Coronary artery (tissue), 2 donors: ENCODE measurements around the gene HLA-DMA.

Experiments used
- DNase-seq: peaks from one replicate; pipeline ENCODE4 v3.0.0-alpha.2; 2017; ENCODE audit warnings: low spot score
- H3K27ac ChIP-seq, 2 donors: fragments of 200-600 bp; sonication (generic); one replicate each; pipeline ENCODE4 v1.5.1; 2016 to 2019
- H3K4me3 ChIP-seq: fragments of 200-600 bp; sonication (generic); 2 replicates; pipeline ENCODE4 v1.5.1; 2016; ENCODE audit warnings: mild to moderate bottlenecking, moderate library complexity
- TF ChIP-seq, protein P1 (sequence below): fragments of 200-600 bp; sonication (generic); IDR thresholded peaks from one replicate; pipeline ENCODE4 v1.5.1; 2019; ENCODE audit warnings: antibody characterized with exemption

Gene HLA-DMA

DNA sequence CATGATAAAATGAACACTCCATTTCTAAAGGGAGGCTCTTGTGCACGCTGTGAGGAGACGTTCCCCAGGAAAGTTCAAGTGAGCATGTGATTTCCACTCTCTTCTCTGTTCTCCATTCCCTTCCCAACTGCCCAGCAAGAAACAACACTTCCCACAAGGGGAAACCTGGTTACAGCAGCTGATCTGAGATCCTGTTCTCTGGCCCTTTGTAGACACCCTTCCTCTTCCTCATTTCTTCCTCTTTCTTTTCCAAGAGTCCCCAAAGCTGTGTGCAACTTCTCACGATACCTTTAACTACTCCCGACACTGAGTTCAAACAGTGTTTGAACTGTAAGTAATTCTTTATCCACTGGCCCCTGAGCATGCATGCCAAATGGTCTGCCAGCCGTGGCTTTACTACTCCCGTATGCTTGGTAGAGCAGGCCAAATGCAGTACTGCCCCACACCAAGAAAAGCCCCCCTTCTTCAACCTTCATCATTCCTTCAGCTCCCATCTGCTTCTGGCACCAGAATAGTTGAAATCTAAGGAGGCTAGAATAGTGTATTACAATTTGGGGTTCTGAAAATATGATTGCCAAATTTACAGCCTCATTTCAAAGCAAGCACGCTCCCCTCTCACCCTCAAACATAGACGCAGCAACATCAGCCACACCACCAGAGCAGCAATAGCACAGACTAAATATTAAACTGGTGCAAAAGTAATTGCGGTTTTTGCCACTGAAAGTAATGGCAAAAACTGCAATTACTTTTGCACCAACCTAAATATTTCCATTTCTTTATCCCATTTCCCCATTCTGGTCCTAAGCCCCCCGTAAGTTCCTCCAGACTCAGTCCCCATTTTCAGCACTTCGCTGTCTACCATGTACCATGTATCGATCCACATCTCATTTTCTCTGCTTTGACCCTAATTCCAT, 16.4 kb downstream of the HLA-DMA start:
- no peak overlapping the region for H3K4me3 ChIP-seq
- no peak for DNase-seq
- H3K27ac ChIP-seq = peak overlapping the region; percentile 27 to 66
- TF ChIP-seq, protein P1, sequence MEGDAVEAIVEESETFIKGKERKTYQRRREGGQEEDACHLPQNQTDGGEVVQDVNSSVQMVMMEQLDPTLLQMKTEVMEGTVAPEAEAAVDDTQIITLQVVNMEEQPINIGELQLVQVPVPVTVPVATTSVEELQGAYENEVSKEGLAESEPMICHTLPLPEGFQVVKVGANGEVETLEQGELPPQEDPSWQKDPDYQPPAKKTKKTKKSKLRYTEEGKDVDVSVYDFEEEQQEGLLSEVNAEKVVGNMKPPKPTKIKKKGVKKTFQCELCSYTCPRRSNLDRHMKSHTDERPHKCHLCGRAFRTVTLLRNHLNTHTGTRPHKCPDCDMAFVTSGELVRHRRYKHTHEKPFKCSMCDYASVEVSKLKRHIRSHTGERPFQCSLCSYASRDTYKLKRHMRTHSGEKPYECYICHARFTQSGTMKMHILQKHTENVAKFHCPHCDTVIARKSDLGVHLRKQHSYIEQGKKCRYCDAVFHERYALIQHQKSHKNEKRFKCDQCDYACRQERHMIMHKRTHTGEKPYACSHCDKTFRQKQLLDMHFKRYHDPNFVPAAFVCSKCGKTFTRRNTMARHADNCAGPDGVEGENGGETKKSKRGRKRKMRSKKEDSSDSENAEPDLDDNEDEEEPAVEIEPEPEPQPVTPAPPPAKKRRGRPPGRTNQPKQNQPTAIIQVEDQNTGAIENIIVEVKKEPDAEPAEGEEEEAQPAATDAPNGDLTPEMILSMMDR = no peak

- H3K27ac ChIP-seq = peak overlapping the region in 1 of 2 donors; percentile 40
- no peak overlapping the region for H3K4me3 ChIP-seq
- TF ChIP-seq, protein P1 = no peak
- DNase-seq = no peak
Measured at GRCh38 chr6:32935551-32936238, 17.2 kb downstream of the HLA-DMA start.

- TF ChIP-seq, protein P1 = peak; percentile 53
- Histone ChIP-seq H3K27ac (no peak overlapping the region), H3K4me3 (no peak overlapping the region)
- peak; percentile 81 for DNase-seq
Measured at GRCh38 chr6:32933661-32934085, 19.2 kb downstream of the HLA-DMA start.

- TF ChIP-seq, protein P1 = no peak
- H3K4me3 ChIP-seq = no peak overlapping the region
- no peak for DNase-seq
- H3K27ac ChIP-seq = no peak overlapping the region
Measured at GRCh38 chr6:32932132-32932868, 20.6 kb downstream of the HLA-DMA start.

- Histone ChIP-seq H3K27ac (no peak overlapping the region), H3K4me3 (no peak overlapping the region)
- DNase-seq = no peak
- TF ChIP-seq, protein P1 = no peak
Measured at GRCh38 chr6:32931211-32931610, 21.7 kb downstream of the HLA-DMA start.

DNA sequence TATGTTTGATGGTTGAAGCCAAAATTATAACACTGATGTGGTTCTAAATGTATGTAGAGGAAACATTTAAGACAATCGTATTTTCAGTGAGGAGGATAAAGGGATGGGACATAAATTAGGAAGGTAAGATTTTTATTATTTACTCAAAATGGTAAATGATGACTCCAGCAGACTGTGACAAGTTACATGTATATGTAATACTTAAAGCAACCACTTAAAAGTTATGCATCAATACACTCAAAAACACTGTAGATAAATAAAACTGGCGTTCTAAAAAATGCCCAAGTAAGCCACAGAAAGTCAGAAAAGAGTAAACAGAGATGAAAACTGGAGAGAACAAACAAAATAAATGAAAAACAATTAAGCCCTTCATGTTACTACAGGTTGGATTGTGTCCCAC, 30.8 kb downstream of the HLA-DMA start:
- Histone ChIP-seq H3K27ac (no peak overlapping the region), H3K4me3 (no peak overlapping the region)
- TF ChIP-seq, protein P1 = no peak
- no peak for DNase-seq
